Lower leg skin (tissue), 4 donors: ENCODE data around the gene ELAPOR1. TPM values are rescaled to one million over a fixed set of nuclear protein-coding genes. Genes with fewer than 3 reads are reported as not detected.

Source experiments
- DNase-seq, 2 donors: peaks; one replicate each; pipeline ENCODE4 v3.0.0-alpha.2; 2019; ENCODE audit warnings: low spot score in 2 of 2
- H3K4me3 ChIP-seq: fragments of 200-600 bp; sonication (generic); 2 replicates; pipeline ENCODE4 v1.5.1; 2017; ENCODE audit warnings: mild to moderate bottlenecking, low read depth; ENCODE audit not compliant: poor library complexity, severe bottlenecking
- POLR2A ChIP-seq, 2 donors: fragments of 450-650 bp; IDR thresholded peaks; one replicate each; pipeline ENCODE4 v1.6.1; 2016 to 2017; ENCODE audit warnings: antibody characterized with exemption in 2 of 2, mild to moderate bottlenecking in 1 of 2, moderate library complexity in 1 of 2
- WGBS, 2 donors: methylation state at CpG; one replicate each; pipeline ENCODE4 v1.1.5; 2018; 5-methylcytosine and 5-hydroxymethylcytosine counted together
- intact Hi-C: fragments of 100-400 bp; cut with DNase I; formaldehyde crosslinking; loops from one replicate; pipeline ENCODE4 v1.15.0; 2023; ENCODE audit warnings: low total_unique reads
- total RNA-seq, 4 donors: library from RNA; depleted of rRNA; stranded (reverse); fragments of >200 nt; gene quantifications; one replicate each; pipeline ENCODE4 v1.1.0, GENCODE V29; 2016
- TF ChIP-seq, protein P1 (sequence below), 3 donors: fragments of 450-650 bp; IDR thresholded peaks; one replicate each; pipeline ENCODE4 v1.5.1; 2016; ENCODE audit warnings: antibody characterized with exemption in 3 of 3, mild to moderate bottlenecking in 3 of 3, moderate library complexity in 2 of 3

Gene ELAPOR1
- total RNA-seq, 4 donors from 2014 or later: 16.4 to 60.0 (median 33.9) TPM

DNA sequence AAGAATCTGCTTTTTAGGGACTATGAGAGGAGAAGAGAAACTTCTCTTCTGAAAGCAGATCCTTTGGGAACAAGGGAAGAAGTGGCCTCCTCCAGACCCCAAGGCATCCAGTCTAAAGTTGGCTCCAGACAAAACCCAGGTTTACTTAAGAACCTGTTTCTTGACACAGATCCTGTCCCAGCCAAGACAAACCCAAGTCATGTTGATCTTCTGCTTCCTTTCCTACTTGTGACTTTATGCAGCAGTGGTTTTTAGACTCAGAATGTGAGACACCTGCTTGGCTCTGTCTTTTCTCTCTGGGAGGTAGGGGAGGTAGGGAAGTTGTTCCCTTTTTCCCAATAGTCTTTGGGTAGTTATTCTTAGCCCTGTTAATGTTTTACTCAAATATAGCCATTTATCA lies 38.3 kb downstream of the ELAPOR1 start:
- H3K4me3 ChIP-seq: no peak overlapping the region
- no peak for DNase-seq
- no peak for TF ChIP-seq POLR2A (IDR thresholded peaks at IDR 0.05)
- TF ChIP-seq, protein P1, sequence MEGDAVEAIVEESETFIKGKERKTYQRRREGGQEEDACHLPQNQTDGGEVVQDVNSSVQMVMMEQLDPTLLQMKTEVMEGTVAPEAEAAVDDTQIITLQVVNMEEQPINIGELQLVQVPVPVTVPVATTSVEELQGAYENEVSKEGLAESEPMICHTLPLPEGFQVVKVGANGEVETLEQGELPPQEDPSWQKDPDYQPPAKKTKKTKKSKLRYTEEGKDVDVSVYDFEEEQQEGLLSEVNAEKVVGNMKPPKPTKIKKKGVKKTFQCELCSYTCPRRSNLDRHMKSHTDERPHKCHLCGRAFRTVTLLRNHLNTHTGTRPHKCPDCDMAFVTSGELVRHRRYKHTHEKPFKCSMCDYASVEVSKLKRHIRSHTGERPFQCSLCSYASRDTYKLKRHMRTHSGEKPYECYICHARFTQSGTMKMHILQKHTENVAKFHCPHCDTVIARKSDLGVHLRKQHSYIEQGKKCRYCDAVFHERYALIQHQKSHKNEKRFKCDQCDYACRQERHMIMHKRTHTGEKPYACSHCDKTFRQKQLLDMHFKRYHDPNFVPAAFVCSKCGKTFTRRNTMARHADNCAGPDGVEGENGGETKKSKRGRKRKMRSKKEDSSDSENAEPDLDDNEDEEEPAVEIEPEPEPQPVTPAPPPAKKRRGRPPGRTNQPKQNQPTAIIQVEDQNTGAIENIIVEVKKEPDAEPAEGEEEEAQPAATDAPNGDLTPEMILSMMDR (IDR thresholded peaks at IDR 0.05): no peak
- intact Hi-C loops: no loop called here

DNA sequence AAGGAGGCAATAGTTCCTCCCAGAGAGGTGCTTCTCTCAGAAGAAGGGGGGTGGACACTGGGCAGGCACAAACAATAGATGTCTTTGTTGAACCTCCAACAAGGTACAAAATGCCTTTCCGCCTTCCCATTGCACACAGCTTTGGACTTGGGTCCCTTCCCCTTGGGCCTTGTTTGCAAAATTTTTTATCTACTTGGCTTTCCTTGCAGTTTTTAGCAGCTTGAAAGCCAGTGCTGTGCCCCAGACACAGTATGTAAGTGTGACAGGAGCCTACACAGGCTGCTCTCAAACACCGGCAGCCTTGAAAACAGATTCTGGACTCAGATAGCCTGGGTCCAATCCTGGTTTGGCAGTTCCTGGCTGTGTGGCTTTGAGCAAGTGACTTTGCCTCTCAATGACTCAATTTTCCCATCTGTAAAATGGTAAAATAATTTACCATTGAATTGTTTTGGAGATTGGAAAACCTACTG lies 43.0 kb downstream of the ELAPOR1 start:
- no peak overlapping the region for H3K4me3 ChIP-seq
- WGBS, 2 donors: 87 to 92% methylated on average over 2 of the region's 2 CpGs
- intact Hi-C loops: no loop called here
- TF ChIP-seq, protein P1 (IDR thresholded peaks at IDR 0.05): no peak
- TF ChIP-seq POLR2A (IDR thresholded peaks at IDR 0.05): no peak
- DNase-seq: no peak

DNA sequence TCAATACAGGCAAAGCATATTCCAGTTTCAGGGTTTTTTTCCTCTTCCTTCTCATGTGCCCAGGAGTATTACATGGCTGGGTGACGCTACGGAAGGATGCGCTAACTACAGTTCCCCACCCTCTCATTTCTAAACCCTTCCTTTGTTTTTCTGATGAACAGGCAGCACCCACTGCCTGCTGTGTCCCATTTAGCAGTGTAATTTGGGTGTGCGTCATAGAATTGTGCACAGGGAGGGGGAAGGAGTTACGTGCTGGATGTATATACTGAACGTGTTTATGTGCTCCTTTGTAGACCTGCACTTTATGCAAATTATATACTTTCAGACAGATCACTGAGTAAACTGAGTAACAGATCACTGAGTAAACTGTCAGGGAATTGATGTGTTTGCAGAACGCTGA lies 44.5 kb downstream of the ELAPOR1 start:
- intact Hi-C loops: no loop called here
- DNase-seq: no peak
- 80 to 94% methylated on average over 7 of the region's 7 CpGs for WGBS, 2 donors
- TF ChIP-seq, protein P1 (IDR thresholded peaks at IDR 0.05): no peak
- TF ChIP-seq POLR2A (IDR thresholded peaks at IDR 0.05): no peak
- no peak overlapping the region for H3K4me3 ChIP-seq

DNA sequence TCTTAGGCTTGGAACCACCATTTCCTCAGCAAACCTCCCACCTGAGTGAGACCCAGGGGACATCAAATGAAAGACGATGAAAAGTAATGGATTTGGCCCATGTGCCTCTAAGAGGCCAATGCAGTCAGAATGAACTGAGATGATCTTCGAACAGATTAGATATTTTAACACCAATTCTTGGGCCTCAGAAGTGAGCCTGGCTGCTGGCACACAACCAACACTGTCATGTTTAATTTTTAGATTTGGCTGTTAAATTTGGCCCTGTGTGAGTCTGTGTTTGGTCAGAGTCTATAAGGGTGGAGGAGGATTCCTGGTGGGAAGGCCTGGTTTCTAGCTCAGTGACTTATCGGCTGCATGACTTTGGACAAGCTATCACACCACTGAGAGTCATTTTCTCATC lies 45.4 kb downstream of the ELAPOR1 start:
- no peak overlapping the region for H3K4me3 ChIP-seq
- intact Hi-C loops: no loop called here
- 83 to 86% methylated on average over 3 of the region's 3 CpGs for WGBS, 2 donors
- DNase-seq: no peak
- TF ChIP-seq, protein P1 (IDR thresholded peaks at IDR 0.05): no peak
- TF ChIP-seq POLR2A (IDR thresholded peaks at IDR 0.05): no peak

DNA sequence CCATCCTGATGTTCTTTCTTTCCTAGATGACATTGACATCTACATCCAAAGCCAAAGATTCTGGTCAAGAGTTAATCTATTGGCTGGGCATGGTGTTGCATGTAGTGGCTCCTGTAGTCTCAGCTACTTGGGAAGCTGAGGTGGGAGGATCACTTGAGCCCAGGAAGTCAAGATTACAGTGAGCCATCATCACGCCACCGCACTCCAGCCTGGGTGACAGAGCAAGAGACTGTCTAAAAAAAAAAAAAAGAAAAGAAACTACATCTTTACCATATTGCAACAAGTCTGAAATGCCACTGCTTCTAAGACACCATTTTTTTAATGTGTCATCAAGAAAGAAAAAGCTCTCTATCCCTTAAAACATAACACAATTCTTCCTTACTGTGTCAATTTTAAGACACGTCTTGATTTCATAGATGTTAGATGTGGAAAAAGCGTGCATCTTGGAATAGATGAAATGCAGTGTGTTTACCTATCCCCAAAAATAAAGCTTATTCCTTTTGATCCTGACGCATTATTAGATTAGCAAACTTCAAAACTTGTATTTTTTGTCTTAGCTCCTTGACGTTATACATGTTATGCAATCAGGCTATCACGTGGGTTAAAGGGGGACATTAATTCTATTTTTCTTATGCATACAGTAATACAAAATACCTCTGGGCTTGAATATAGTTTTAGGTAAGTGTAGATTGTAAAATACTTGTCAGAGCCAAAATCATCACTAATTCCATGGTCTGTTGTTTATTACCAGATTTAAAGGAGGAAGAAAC lies 46.3 kb downstream of the ELAPOR1 start:
- no peak for TF ChIP-seq POLR2A (IDR thresholded peaks at IDR 0.05)
- TF ChIP-seq, protein P1 (IDR thresholded peaks at IDR 0.05): no peak
- H3K4me3 ChIP-seq: no peak overlapping the region
- 84 to 87% methylated on average over 7 of the region's 7 CpGs for WGBS, 2 donors
- no peak for DNase-seq
- intact Hi-C loops: no loop called here
